HG02840 (cell line): Measurements from ENCODE around the gene FAF1.
"Not testable (repeated sequence)": the region's sequence is repeated elsewhere in the genome, so short reads cannot be mapped to it uniquely, and the experiment has no call there.

Experiments used
- ATAC-seq: cut with Tn5 transposase; IDR thresholded peaks from one replicate; pipeline ENCODE4 v1.9.1; 2021; ENCODE audit warnings: mild to moderate bottlenecking, moderate library complexity, moderate number of reproducible peaks; ENCODE audit not compliant: unreplicated experiment, low FRiP score

Gene FAF1

GRCh38 chr1:50917138-50918137, 42.6 kb downstream of the FAF1 start:
- no peak for ATAC-seq

- ATAC-seq = no peak
These were observed 44.4 kb downstream of the FAF1 start for GRCh38 chr1:50915621-50916020.

- no peak for ATAC-seq
These were observed 46.1 kb downstream of the FAF1 start for GRCh38 chr1:50913954-50914353.

GRCh38 chr1:50910356-50910755, 49.7 kb downstream of the FAF1 start:
- not testable (repeated sequence) for ATAC-seq

GRCh38 chr1:50907610-50908009, 52.5 kb downstream of the FAF1 start:
- ATAC-seq = not testable (repeated sequence)

GRCh38 chr1:50906050-50906449, 54.0 kb downstream of the FAF1 start:
- not testable (repeated sequence) for ATAC-seq

GRCh38 chr1:50902419-50902818, 57.6 kb downstream of the FAF1 start:
- ATAC-seq = no peak

GRCh38 chr1:50901872-50902271, 58.2 kb downstream of the FAF1 start:
- no peak for ATAC-seq

GRCh38 chr1:50898773-50899172, 61.3 kb downstream of the FAF1 start:
- no peak for ATAC-seq

- ATAC-seq = no peak
These were observed 65.7 kb downstream of the FAF1 start for GRCh38 chr1:50894340-50894739.

- no peak for ATAC-seq
These were observed 66.6 kb downstream of the FAF1 start for GRCh38 chr1:50893466-50893865.

- not testable (repeated sequence) for ATAC-seq
These were observed 72.5 kb downstream of the FAF1 start for GRCh38 chr1:50887555-50887954.

- ATAC-seq = no peak
These were observed 79.7 kb downstream of the FAF1 start for GRCh38 chr1:50880373-50880772.

GRCh38 chr1:50879137-50879536, 80.9 kb downstream of the FAF1 start:
- ATAC-seq = no peak

GRCh38 chr1:50878434-50878833, 81.6 kb downstream of the FAF1 start:
- no peak for ATAC-seq

GRCh38 chr1:50877641-50878040, 82.4 kb downstream of the FAF1 start:
- no peak for ATAC-seq

- peak; percentile 96 for ATAC-seq
These were observed 86.4 kb downstream of the FAF1 start for GRCh38 chr1:50873458-50874187.

GRCh38 chr1:50864845-50865244, 95.2 kb downstream of the FAF1 start:
- ATAC-seq = not testable (repeated sequence)

GRCh38 chr1:50861772-50862171, 98.3 kb downstream of the FAF1 start:
- no peak for ATAC-seq

GRCh38 chr1:50860702-50861101, 99.4 kb downstream of the FAF1 start:
- no peak for ATAC-seq

GRCh38 chr1:50860256-50860655, 99.8 kb downstream of the FAF1 start:
- ATAC-seq = no peak
